ENCODE measurements around the gene ZNF423. TPM values are rescaled to one million over a fixed set of nuclear protein-coding genes. Genes with fewer than 3 reads are reported as not detected.

Gene ZNF423
- total and polyA plus RNA-seq, 2 of the 13 experiments (the other 11 are each of a cell fraction or from before 2014, with no cell fraction given): 0.07 to 0.31 TPM

DNA sequence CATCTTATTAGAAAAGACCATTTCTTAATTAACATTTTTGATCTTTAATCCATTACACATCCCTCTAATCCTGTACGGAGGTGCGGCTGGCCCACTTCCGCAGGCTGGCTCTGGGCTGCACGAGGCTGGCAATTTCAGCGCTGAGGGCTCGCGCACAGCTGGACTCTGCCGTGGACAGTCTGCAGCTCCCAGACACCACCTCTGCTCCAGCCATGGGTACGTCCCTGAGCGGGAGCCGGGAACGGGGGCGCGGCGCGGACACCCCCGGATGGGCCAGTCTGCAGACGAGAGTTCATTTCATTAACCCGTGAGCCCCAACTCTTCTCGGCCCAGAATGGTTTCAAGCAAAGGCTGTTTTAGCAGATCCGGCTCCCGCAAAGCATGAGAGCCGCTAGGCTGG, 87.9 kb downstream of the ZNF423 start:
- TF ChIP-seq, protein P1, sequence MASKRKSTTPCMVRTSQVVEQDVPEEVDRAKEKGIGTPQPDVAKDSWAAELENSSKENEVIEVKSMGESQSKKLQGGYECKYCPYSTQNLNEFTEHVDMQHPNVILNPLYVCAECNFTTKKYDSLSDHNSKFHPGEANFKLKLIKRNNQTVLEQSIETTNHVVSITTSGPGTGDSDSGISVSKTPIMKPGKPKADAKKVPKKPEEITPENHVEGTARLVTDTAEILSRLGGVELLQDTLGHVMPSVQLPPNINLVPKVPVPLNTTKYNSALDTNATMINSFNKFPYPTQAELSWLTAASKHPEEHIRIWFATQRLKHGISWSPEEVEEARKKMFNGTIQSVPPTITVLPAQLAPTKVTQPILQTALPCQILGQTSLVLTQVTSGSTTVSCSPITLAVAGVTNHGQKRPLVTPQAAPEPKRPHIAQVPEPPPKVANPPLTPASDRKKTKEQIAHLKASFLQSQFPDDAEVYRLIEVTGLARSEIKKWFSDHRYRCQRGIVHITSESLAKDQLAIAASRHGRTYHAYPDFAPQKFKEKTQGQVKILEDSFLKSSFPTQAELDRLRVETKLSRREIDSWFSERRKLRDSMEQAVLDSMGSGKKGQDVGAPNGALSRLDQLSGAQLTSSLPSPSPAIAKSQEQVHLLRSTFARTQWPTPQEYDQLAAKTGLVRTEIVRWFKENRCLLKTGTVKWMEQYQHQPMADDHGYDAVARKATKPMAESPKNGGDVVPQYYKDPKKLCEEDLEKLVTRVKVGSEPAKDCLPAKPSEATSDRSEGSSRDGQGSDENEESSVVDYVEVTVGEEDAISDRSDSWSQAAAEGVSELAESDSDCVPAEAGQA (IDR thresholded peaks at IDR 0.05; ENCODE audit: low read depth): no peak
- TF ChIP-seq, protein P1 (CRISPR knock-in tag; IDR thresholded peaks at IDR 0.05; ENCODE audit: borderline replicate concordance): no peak
- TF ChIP-seq TRIM24 (CRISPR knock-in tag; IDR thresholded peaks at IDR 0.05) (no peak), PRMT3 (CRISPR knock-in tag; IDR thresholded peaks at IDR 0.05; ENCODE audit: borderline replicate concordance, low read depth) (no peak), MTF1 (CRISPR knock-in tag; IDR thresholded peaks at IDR 0.05) (no peak), ZNF724P (CRISPR knock-in tag; IDR thresholded peaks at IDR 0.05; ENCODE audit: borderline replicate concordance) (no peak), FOXA3 (CRISPR knock-in tag; IDR thresholded peaks at IDR 0.05) (no peak), GATAD1 (CRISPR knock-in tag; IDR thresholded peaks at IDR 0.05) (no peak), SP1 (IDR thresholded peaks at IDR 0.05) (no peak), SP1 (CRISPR knock-in tag; IDR thresholded peaks at IDR 0.05) (no peak), E2F1 (CRISPR knock-in tag; IDR thresholded peaks at IDR 0.05) (no peak), CBX2 (IDR thresholded peaks at IDR 0.05; ENCODE audit: low read depth, low read length) (no peak), CBX2 (CRISPR knock-in tag; IDR thresholded peaks at IDR 0.05; ENCODE audit: low read depth) (no peak)
- TF ChIP-seq, protein P2, sequence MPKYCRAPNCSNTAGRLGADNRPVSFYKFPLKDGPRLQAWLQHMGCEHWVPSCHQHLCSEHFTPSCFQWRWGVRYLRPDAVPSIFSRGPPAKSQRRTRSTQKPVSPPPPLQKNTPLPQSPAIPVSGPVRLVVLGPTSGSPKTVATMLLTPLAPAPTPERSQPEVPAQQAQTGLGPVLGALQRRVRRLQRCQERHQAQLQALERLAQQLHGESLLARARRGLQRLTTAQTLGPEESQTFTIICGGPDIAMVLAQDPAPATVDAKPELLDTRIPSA (CRISPR knock-in tag; IDR thresholded peaks at IDR 0.05; ENCODE audit: borderline replicate concordance): no peak
- TF ChIP-seq, protein P3, sequence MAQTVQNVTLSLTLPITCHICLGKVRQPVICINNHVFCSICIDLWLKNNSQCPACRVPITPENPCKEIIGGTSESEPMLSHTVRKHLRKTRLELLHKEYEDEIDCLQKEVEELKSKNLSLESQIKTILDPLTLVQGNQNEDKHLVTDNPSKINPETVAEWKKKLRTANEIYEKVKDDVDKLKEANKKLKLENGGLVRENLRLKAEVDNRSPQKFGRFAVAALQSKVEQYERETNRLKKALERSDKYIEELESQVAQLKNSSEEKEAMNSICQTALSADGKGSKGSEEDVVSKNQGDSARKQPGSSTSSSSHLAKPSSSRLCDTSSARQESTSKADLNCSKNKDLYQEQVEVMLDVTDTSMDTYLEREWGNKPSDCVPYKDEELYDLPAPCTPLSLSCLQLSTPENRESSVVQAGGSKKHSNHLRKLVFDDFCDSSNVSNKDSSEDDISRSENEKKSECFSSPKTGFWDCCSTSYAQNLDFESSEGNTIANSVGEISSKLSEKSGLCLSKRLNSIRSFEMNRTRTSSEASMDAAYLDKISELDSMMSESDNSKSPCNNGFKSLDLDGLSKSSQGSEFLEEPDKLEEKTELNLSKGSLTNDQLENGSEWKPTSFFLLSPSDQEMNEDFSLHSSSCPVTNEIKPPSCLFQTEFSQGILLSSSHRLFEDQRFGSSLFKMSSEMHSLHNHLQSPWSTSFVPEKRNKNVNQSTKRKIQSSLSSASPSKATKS (CRISPR knock-in tag; IDR thresholded peaks at IDR 0.05): no peak
- 0 out of 2 replicates have a peak, but pooled peaks cover 3% of the 10 kb centered on the region for H4K20me1 ChIP-seq (ENCODE audit: insufficient read depth, low read length)
- ATAC-seq (no peak; the same call in 2 of the 3 replicates), DNase-seq (ENCODE audit: low spot score) (no peak), FAIRE-seq (no peak)
- no peak overlapping the region for H3K4me3 ChIP-seq (replicated peaks in 1 of 3; ENCODE audit: insufficient read depth in 1 of 3, low read depth in 2 of 3, low read length in 3 of 3)
- no peaks in the 10 kb centered on the region for H3K9me3 ChIP-seq (ENCODE audit: low read length)
- H3K4me2 ChIP-seq (ENCODE audit: low read depth, low read length): no peak overlapping the region
- no peak overlapping the region for H3K27ac ChIP-seq (ENCODE audit: extremely low read length, insufficient read depth, low read length)
- no peaks in the 10 kb centered on the region for H3K79me2 ChIP-seq (ENCODE audit: insufficient read depth, low read length)
- 65% methylated on average over 21 of the region's 23 CpGs for WGBS (ENCODE audit: low lambda C conversion rate)
- ChIA-PET CTCF (ENCODE audit: low intra/inter-chr PET ratio, low total read pairs) (no interaction called here), POLR2A (no interaction called here)
- intact Hi-C loops (cut with micrococcal nuclease; ENCODE audit: unreplicated experiment) (no loop called here), in situ Hi-C loops (cut with HindIII; ENCODE audit: extremely low pct_ligation_motif_present, low pct_unique_long_range_greater_than_20kb) (no loop called here)
- H3K4me1 ChIP-seq (ENCODE audit: insufficient read depth, low read length): no peaks in the 10 kb centered on the region
- no peak overlapping the region for H3K9ac ChIP-seq (ENCODE audit: insufficient read depth, low read depth, low read length)
- peaks cover 0 to 22% of the 10 kb centered on the region in 2 experiments; a peak in 3 of 5 replicates for H3K27me3 ChIP-seq (ENCODE audit: control insufficient read depth in 1 of 2, insufficient read depth in 2 of 2, low read length in 2 of 2)
- H3K36me3 ChIP-seq (replicated peaks in 1 of 2; ENCODE audit: control insufficient read depth in 1 of 2, insufficient read depth in 2 of 2, low read length in 2 of 2): no peaks in the 10 kb centered on the region
- no TSS peak for BruUV-seq (replicated peaks)
- H2AFZ ChIP-seq (ENCODE audit: low read length): no peak overlapping the region

Data from HepG2 (cell line).